H1 (cell line): ENCODE data around the gene CEP72. TPM values are rescaled to one million over a fixed set of nuclear protein-coding genes. Genes with fewer than 3 reads are reported as not detected.

Experiments used
- CTCF ChIA-PET: fragments of 300-600 bp; sonication (Branson Sonifier 250); formaldehyde crosslinking; loops from one replicate; lab custom pipeline; 2021; ENCODE audit not compliant: partially characterized antibody; lab: Charles Lee
- POLR2A ChIA-PET: fragments of 300-600 bp; sonication (Branson Sonifier 250); formaldehyde crosslinking; loops from one replicate; lab custom pipeline; 2021; ENCODE audit warnings: inconsistent platforms; ENCODE audit not compliant: partially characterized antibody; lab: Charles Lee
- DNase-seq, 2 experiments: peaks; one replicate each; pipeline versions ENCODE4 v3.0.0 to v3.0.0-alpha.2; 2010 to 2022; ENCODE audit warnings: low spot score in 2 of 2, low read depth in 1 of 2, mixed read lengths in 1 of 2
- FAIRE-seq: peaks from 2 replicates; lab custom pipeline; 2011; peaks lifted over from hg19 to GRCh38; lab: Jason Lieb, UNC
- H2AFZ ChIP-seq: 2 replicates; pipeline ENCODE4 v1.8.1; 2012; ENCODE audit warnings: low read length, inconsistent platforms
- H2AK5ac ChIP-seq: 2 replicates; pipeline ENCODE4 v1.6.1; 2013; ENCODE audit warnings: low read depth, low read length
- H2BK120ac ChIP-seq: replicated peaks from 2 replicates; pipeline ENCODE3; 2013; ENCODE audit warnings: low read depth, low read length, inconsistent platforms
- H2BK12ac ChIP-seq: 2 replicates; pipeline ENCODE4 v1.6.1; 2013; ENCODE audit warnings: low read depth, low read length
- H2BK15ac ChIP-seq: 2 replicates; pipeline ENCODE4 v1.6.1; 2013; ENCODE audit warnings: low read length
- H2BK20ac ChIP-seq: 2 replicates; pipeline ENCODE4 v1.6.1; 2013; ENCODE audit warnings: low read length
- H2BK5ac ChIP-seq: 2 replicates; pipeline ENCODE4 v1.6.1; 2013; ENCODE audit warnings: low read depth, low read length
- H3K14ac ChIP-seq: 2 replicates; pipeline ENCODE4 v1.6.1; 2013; ENCODE audit warnings: inconsistent platforms; ENCODE audit not compliant: insufficient read length
- H3K18ac ChIP-seq: 2 replicates; pipeline ENCODE4 v1.6.1; 2013; ENCODE audit warnings: low read length; ENCODE audit errors: extremely low read depth
- H3K23ac ChIP-seq: 2 replicates; pipeline ENCODE4 v1.6.1; 2013; ENCODE audit warnings: inconsistent platforms; ENCODE audit not compliant: insufficient read length
- H3K23me2 ChIP-seq: 2 replicates; pipeline ENCODE4 v1.6.1; 2013; ENCODE audit warnings: low read depth, low read length
- H3K27ac ChIP-seq: 2 replicates; pipeline ENCODE4 v1.6.1; 2011; ENCODE audit warnings: low read depth, low read length, inconsistent platforms
- H3K27me3 ChIP-seq, 4 experiments: replicated peaks in 1 of 4; 1 replicate in 1 of 4; 2 replicates in 3 of 4; pipeline versions ENCODE4 v1.6.1 to v1.8.1; 2011 to 2013; ENCODE audit warnings: low read length in 3 of 4, mild to moderate bottlenecking in 3 of 4, inconsistent platforms in 2 of 4, mixed read lengths in 2 of 4, moderate library complexity in 1 of 4; ENCODE audit not compliant: control insufficient read depth in 3 of 4, insufficient read depth in 3 of 4; ENCODE audit errors: extremely low read depth in 1 of 4
- H3K36me3 ChIP-seq, 4 experiments: 2 replicates each; pipeline versions ENCODE4 v1.6.1 to v1.8.1; 2011 to 2013; ENCODE audit warnings: mild to moderate bottlenecking in 4 of 4, low read length in 3 of 4, moderate library complexity in 2 of 4, control low read depth in 1 of 4, inconsistent platforms in 1 of 4; ENCODE audit not compliant: insufficient read depth in 4 of 4, control insufficient read depth in 2 of 4
- H3K4ac ChIP-seq: replicated peaks from 2 replicates; pipeline ENCODE3; 2013; ENCODE audit warnings: low read length, low read depth, mixed read lengths, inconsistent platforms; ENCODE audit not compliant: insufficient read length
- H3K4me1 ChIP-seq, 4 experiments: replicated peaks in 1 of 4; 1 replicate in 1 of 4; 2 replicates in 3 of 4; pipeline versions ENCODE4 v1.6.1 to v1.8.1; 2011 to 2013; ENCODE audit warnings: low read length in 3 of 4, inconsistent platforms in 2 of 4, mixed read lengths in 1 of 4; ENCODE audit not compliant: insufficient read depth in 4 of 4, control insufficient read depth in 3 of 4
- H3K4me2 ChIP-seq, 2 experiments: 2 replicates each; pipeline versions ENCODE4 v1.6.1 to v1.8.1; 2011 to 2013; ENCODE audit warnings: low read depth in 2 of 2, low read length in 2 of 2, control low read depth in 1 of 2, inconsistent platforms in 1 of 2, mild to moderate bottlenecking in 1 of 2; ENCODE audit not compliant: insufficient read depth in 1 of 2
- H3K4me3 ChIP-seq, 4 experiments: fragments of 200-600, 300-600 bp in 1 of 4; sonication (generic), shearing (Covaris generic), sonication (Bioruptor Twin) in 1 of 4; 2 replicates each; pipeline versions ENCODE4 v1.5.1 to v1.8.1; 2011 to 2016; ENCODE audit warnings: low read length in 4 of 4, low read depth in 3 of 4, control low read depth in 2 of 4, inconsistent platforms in 2 of 4, mild to moderate bottlenecking in 2 of 4, mixed read lengths in 1 of 4, moderate library complexity in 1 of 4; ENCODE audit not compliant: insufficient read depth in 2 of 4; ENCODE audit errors: extremely low read depth in 1 of 4
- H3K56ac ChIP-seq: replicated peaks from 2 replicates; pipeline ENCODE3; 2013; ENCODE audit warnings: low read depth, mild to moderate bottlenecking, mixed read lengths, low read length, inconsistent platforms; ENCODE audit not compliant: insufficient read length
- H3K79me1 ChIP-seq: 2 replicates; pipeline ENCODE4 v1.6.1; 2013; ENCODE audit warnings: low read depth, low read length, control low read depth
- H3K79me2 ChIP-seq, 2 experiments: 2 replicates each; pipeline versions ENCODE4 v1.6.1 to v1.8.1; 2012 to 2013; ENCODE audit warnings: low read length in 2 of 2, mild to moderate bottlenecking in 2 of 2, inconsistent platforms in 1 of 2; ENCODE audit not compliant: insufficient read depth in 2 of 2, control insufficient read depth in 1 of 2
- H3K9ac ChIP-seq, 4 experiments: replicated peaks in 1 of 4; 1 replicate in 1 of 4; 2 replicates in 3 of 4; pipeline versions ENCODE4 v1.6.1 to v1.8.1; 2011 to 2013; ENCODE audit warnings: low read depth in 3 of 4, low read length in 3 of 4, control low read depth in 2 of 4, mild to moderate bottlenecking in 2 of 4, moderate library complexity in 2 of 4, inconsistent platforms in 1 of 4; ENCODE audit errors: extremely low read depth in 1 of 4
- H3K9me3 ChIP-seq, 2 experiments: 2 replicates each; pipeline versions ENCODE4 v1.6.1 to v1.8.1; 2012 to 2013; ENCODE audit warnings: mild to moderate bottlenecking in 2 of 2, moderate library complexity in 2 of 2, control low read depth in 1 of 2, inconsistent platforms in 1 of 2, low read depth in 1 of 2, low read length in 1 of 2, mixed read lengths in 1 of 2; ENCODE audit not compliant: insufficient read depth in 2 of 2
- H4K20me1 ChIP-seq, 2 experiments: replicated peaks in 1 of 2; 2 replicates each; pipeline versions ENCODE3 to v1.8.1; 2011 to 2013; ENCODE audit warnings: inconsistent platforms in 2 of 2, low read length in 2 of 2, mild to moderate bottlenecking in 1 of 2; ENCODE audit not compliant: insufficient read depth in 2 of 2, control insufficient read depth in 1 of 2
- H4K5ac ChIP-seq: 2 replicates; pipeline ENCODE4 v1.6.1; 2013; ENCODE audit warnings: low read length, low read depth, mixed read lengths, inconsistent platforms; ENCODE audit not compliant: insufficient read length
- H4K8ac ChIP-seq: 2 replicates; pipeline ENCODE4 v1.8.0; 2013; ENCODE audit warnings: mild to moderate bottlenecking, moderate library complexity, low read length, inconsistent platforms; ENCODE audit not compliant: insufficient read depth; ENCODE audit errors: extremely low read depth
- H4K91ac ChIP-seq: replicated peaks from 2 replicates; pipeline ENCODE3; 2013; ENCODE audit warnings: low read length, mixed read lengths, inconsistent platforms; ENCODE audit not compliant: insufficient read length
- HDAC6 ChIP-seq: IDR thresholded peaks from one replicate; pipeline ENCODE4 v1.7.1; 2012; ENCODE audit warnings: low read depth, mild to moderate bottlenecking, inconsistent platforms, low read length, moderate library complexity
- JUN ChIP-seq: IDR thresholded peaks from 2 replicates; pipeline ENCODE4 v1.6.1; 2011; ENCODE audit warnings: low read depth, mild to moderate bottlenecking, improper control_type of control experiment, low read length
- KDM1A ChIP-seq: fragments of 200-600, 300-600 bp; sonication (generic); IDR thresholded peaks from 2 replicates; pipeline ENCODE4 v1.7.1; 2016; ENCODE audit warnings: mild to moderate bottlenecking, low read length, borderline replicate concordance
- NANOG ChIP-seq: IDR thresholded peaks from 2 replicates; pipeline ENCODE4 v1.6.1; 2011; ENCODE audit warnings: low read length, low read depth, mild to moderate bottlenecking, inconsistent platforms; ENCODE audit not compliant: insufficient read depth, poor library complexity, severe bottlenecking
- RBBP5 ChIP-seq: IDR thresholded peaks from 2 replicates; pipeline ENCODE4 v1.7.1; 2012; ENCODE audit warnings: low read depth, mild to moderate bottlenecking, inconsistent platforms, low read length, moderate library complexity, borderline replicate concordance
- SRF ChIP-seq: IDR thresholded peaks from 2 replicates; pipeline ENCODE4 v1.6.1; 2011; ENCODE audit warnings: mild to moderate bottlenecking, low read depth, low read length, moderate library complexity
- TEAD4 ChIP-seq: IDR thresholded peaks from 2 replicates; pipeline ENCODE4 v1.6.1; 2012; ENCODE audit warnings: low read depth, low read length, inconsistent platforms, mixed read lengths
- ZNF274 ChIP-seq: IDR thresholded peaks from 2 replicates; pipeline ENCODE4 v1.7.0; 2012; ENCODE audit warnings: low read length, borderline replicate concordance; ENCODE audit errors: extremely low read depth
- WGBS, 2 experiments: shearing (Covaris generic) in 1 of 2; methylation state at CpG; one replicate each; pipeline versions ENCODE4 v1.1.6 to v1.1.7; 2013 to 2015; ENCODE audit warnings: low lambda C conversion rate in 2 of 2, mixed read lengths in 2 of 2, inconsistent platforms in 1 of 2, low coverage in 1 of 2, missing lambda C conversion rate in 1 of 2; ENCODE audit not compliant: insufficient replicate concordance in 2 of 2, insufficient coverage in 1 of 2, insufficient read length in 1 of 2; ENCODE audit errors: extremely low coverage in 1 of 2, missing lambda C conversion rate in 1 of 2; 5-methylcytosine and 5-hydroxymethylcytosine counted together
- polyA plus RNA-seq, 7 experiments: library from polyadenylated mRNA; depleted of rRNA in 3 of 7; stranded (reverse) in 5 of 7; unstranded in 2 of 7; fragments of >200 nt in 5 of 7; fragments of 200-250 nt in 2 of 7; gene quantifications; 1 replicate in 5 of 7; 2 replicates in 1 of 7; 4 replicates in 1 of 7; pipeline versions ENCODE4 v1.2.1 to v1.2.3, GENCODE V29; 2011 to 2013; ENCODE audit warnings: missing spikeins in 2 of 7, mixed read lengths in 2 of 7
- total RNA-seq: library from RNA; stranded (reverse); fragmentation: NEBNext Ultra II Directional; extraction: Animal tissue kit (Norgen Biotek cat#: 25700); gene quantifications from 2 replicates; pipeline ENCODE4 v1.2.1, GENCODE V29; 2021
- TF ChIP-seq, protein P1 (sequence below), 3 experiments: IDR thresholded peaks; 1 replicate in 2 of 3; 2 replicates in 1 of 3; pipeline versions ENCODE4 v1.5.1 to v1.6.1; 2011; ENCODE audit warnings: low read length in 3 of 3, mild to moderate bottlenecking in 3 of 3, inconsistent platforms in 2 of 3, low read depth in 1 of 3, moderate library complexity in 1 of 3; ENCODE audit not compliant: insufficient read depth in 1 of 3; ENCODE audit errors: control extremely low read depth in 1 of 3

Gene CEP72
- total and polyA plus RNA-seq, 2 of the 8 experiments (the other 6 are each of a cell fraction or from before 2014, with no cell fraction given) = 13.1 to 19.6 TPM

DNA sequence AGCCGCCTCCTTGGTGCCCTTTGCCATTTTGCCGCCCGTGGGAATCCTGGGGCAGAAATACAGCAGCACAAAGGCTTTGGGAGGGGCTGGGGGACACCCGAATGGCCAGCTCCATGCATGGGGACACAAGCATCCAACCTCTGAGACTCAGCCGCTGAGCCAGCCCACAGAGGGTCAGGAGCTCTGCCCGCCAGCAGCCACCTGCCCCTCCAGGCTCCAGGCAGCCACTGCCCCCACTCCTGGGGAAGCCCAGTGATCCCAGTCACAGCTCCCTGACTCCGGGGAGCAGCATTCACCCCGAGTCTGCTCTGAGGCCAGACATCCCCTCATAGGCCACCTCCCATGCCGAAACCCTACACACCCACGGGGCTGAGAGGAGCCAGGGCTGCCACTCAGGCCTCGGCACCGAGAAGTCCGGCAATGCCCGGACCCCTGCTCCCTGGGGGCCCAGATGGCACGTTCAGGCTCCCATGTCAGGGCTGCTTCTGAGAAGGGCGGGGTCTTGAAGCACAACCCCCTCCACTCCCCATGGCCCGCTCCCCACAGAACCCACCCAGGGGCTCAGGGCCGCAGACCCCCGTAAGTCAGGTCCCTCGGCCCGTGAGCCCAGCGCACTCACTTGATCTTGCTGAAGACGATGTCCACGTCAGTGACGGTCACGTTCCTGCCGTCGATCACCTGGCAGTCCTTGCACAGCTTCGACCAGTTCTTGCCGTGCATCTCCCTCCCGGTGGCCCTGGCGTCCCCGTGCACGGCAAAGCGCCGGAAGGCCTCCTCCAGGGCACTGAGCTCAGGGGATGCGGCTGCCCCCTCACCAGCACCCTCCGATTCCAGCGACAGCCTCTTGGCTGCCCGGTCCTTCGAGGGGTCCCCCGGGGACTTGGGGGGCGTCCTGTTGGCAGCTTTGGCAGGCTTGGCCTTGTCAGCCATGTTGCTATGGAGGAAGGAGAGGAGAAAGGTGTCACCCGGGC, 65.3 kb downstream of the CEP72 start:
- no peak overlapping the region for H2AFZ ChIP-seq
- no peak overlapping the region for H3K4me2 ChIP-seq
- FAIRE-seq = no peak
- peaks cover 2 to 10% of the 10 kb centered on the region in 2 experiments for H4K20me1 ChIP-seq
- H2BK20ac ChIP-seq = no peak overlapping the region
- H3K23ac ChIP-seq = no peak overlapping the region
- CTCF ChIA-PET = no interaction called here
- no peaks in the 10 kb centered on the region for H3K79me1 ChIP-seq
- 81% methylated on average over 35 of the region's 44 CpGs; no CpG with 5 or more reads in 1 of the 2 experiments for WGBS, 2 experiments
- peaks cover 0 to 8% (median 7%) of the 10 kb centered on the region in 4 experiments; a peak in 5 of 7 replicates for H3K4me1 ChIP-seq
- no peak overlapping the region for H3K27ac ChIP-seq
- no peak overlapping the region for H4K91ac ChIP-seq
- H3K23me2 ChIP-seq = no peaks in the 10 kb centered on the region
- H2BK5ac ChIP-seq = no peak overlapping the region
- no peak overlapping the region for H2BK12ac ChIP-seq
- H3K4me3 ChIP-seq = no peak overlapping the region
- no peak overlapping the region for H3K56ac ChIP-seq
- H2BK120ac ChIP-seq = no peak overlapping the region
- H3K27me3 ChIP-seq = peaks cover 0 to 14% (median 4%) of the 10 kb centered on the region in 4 experiments; a peak in 3 of 7 replicates
- H3K4ac ChIP-seq = no peak overlapping the region
- H3K14ac ChIP-seq = no peak overlapping the region
- POLR2A ChIA-PET = no interaction called here
- H3K79me2 ChIP-seq = no peaks in the 10 kb centered on the region
- H4K8ac ChIP-seq = no peak overlapping the region; the same call in 1 of the 2 replicates
- H3K36me3 ChIP-seq = no peaks in the 10 kb centered on the region
- H2AK5ac ChIP-seq = no peak overlapping the region; the same call in 1 of the 2 replicates
- H3K9me3 ChIP-seq = no peaks in the 10 kb centered on the region
- no peak overlapping the region; the same call in 1 of the 2 replicates for H3K18ac ChIP-seq
- DNase-seq = no peak
- H4K5ac ChIP-seq = no peak overlapping the region
- no peak overlapping the region for H3K9ac ChIP-seq
- H2BK15ac ChIP-seq = no peak overlapping the region
- TF ChIP-seq KDM1A (no peak), NANOG (no peak), RBBP5 (no peak), SRF (no peak), HDAC6 (no peak), ZNF274 (no peak), TEAD4 (no peak), JUN (no peak)
- TF ChIP-seq, protein P1, sequence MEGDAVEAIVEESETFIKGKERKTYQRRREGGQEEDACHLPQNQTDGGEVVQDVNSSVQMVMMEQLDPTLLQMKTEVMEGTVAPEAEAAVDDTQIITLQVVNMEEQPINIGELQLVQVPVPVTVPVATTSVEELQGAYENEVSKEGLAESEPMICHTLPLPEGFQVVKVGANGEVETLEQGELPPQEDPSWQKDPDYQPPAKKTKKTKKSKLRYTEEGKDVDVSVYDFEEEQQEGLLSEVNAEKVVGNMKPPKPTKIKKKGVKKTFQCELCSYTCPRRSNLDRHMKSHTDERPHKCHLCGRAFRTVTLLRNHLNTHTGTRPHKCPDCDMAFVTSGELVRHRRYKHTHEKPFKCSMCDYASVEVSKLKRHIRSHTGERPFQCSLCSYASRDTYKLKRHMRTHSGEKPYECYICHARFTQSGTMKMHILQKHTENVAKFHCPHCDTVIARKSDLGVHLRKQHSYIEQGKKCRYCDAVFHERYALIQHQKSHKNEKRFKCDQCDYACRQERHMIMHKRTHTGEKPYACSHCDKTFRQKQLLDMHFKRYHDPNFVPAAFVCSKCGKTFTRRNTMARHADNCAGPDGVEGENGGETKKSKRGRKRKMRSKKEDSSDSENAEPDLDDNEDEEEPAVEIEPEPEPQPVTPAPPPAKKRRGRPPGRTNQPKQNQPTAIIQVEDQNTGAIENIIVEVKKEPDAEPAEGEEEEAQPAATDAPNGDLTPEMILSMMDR (IDR thresholded peaks at IDR 0.05; ENCODE audit: control extremely low read depth in 1 of 3, insufficient read depth in 1 of 3, low read depth in 1 of 3, low read length in 3 of 3) = no peak
